GM19372 (cell line): ENCODE measurements around the gene EPB41L3.
"Not testable (repeated sequence)": the region's sequence is repeated elsewhere in the genome, so short reads cannot be mapped to it uniquely, and the experiment has no call there.

Source experiments
- ATAC-seq: cut with Tn5 transposase; IDR thresholded peaks from one replicate; pipeline ENCODE4 v1.9.1; 2021; ENCODE audit warnings: mild to moderate bottlenecking, low read depth, moderate library complexity; ENCODE audit not compliant: unreplicated experiment

The EPB41L3 gene

DNA sequence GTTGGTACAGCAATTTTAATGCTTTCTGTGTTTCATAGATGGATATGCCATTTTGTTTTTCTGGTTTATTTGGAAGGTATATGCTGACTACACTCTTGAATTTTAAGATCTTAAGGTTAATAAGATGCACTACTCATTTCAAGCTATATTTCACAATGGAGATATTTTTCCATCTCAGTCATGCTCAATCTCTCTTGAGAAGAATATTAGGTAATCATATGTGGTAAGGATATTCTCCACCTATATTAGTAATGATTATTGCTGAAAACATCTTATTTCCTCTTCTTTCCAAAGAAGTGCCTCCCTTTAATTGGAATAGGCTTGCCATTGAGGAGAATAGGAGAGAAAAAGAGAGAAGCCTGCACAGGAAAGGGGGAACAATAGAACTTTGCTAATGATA, 40.1 kb downstream of the EPB41L3 start:
- no peak for ATAC-seq

DNA sequence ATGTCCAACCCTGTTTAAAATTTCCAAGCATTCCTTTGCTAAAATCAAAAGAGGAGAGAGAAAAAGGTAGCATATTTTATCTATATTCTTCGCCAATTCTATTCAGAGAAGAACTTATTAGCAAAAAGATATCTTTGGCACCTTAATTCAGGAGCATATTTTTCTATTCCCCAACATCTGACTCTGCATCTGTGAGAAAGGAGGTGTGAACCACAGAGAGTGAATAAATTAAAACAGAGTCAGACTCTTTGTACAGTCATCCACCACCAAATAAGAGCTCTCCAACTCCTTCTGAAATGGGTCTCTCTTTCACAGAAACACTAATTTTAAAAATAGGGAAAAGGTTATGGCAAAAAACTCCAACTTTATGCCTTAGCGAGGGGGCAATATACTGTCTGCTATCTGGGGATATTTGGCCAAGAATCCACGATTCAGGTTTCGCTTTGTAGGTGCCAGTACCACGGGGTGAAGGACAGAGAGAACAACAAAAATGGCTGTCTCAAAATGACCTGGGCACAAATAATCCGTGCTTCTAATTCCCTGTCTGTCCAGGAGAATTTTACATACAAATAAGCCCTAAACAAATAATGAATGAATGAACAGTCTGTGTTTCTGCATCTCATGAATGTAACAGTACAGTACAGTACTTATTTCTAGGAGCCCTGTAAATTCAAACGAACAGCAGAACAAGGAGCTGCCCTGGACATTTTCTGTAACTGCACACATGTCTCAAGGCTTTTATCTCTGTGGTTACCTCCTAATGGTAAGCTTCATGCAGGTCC, 43.4 kb downstream of the EPB41L3 start:
- ATAC-seq: no peak

DNA sequence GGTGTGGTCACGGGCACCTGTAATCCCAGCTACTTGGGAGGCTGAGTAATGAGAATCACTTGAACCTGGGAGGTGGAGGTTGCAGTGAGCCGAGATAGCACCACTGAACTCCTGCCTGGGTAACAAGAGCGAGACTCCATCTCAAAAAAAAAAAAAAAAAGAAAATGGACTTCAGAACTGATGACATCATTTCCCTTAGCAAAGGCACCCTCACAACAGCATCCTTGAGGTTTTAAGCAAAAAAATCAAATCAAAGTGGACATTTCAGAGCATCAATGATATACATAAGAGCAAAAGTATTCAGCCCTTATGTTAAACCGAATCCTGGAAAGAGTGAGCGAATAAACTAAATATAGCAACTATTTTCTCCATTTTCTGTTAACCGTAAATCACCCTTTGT, 45.3 kb downstream of the EPB41L3 start:
- ATAC-seq: no peak

DNA sequence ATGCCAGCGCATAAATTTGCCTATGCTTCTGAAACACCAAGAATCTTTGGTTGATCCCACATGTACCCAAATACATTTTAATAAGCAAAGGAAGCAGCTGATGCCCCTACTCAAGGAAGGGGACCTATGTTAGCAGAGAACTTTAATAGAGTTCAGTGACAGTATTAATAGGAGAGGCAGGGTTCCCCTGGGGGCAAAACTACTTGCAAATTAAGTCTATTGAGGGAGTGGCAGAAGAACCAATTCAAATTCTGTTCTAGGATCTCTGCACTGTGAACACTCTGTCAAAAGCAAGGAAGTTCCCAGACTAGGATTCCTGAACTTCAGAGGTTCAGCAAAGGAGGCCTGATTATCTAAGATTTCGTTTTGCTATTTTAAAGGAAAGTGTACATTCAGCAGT, 47.5 kb downstream of the EPB41L3 start:
- no peak for ATAC-seq

DNA sequence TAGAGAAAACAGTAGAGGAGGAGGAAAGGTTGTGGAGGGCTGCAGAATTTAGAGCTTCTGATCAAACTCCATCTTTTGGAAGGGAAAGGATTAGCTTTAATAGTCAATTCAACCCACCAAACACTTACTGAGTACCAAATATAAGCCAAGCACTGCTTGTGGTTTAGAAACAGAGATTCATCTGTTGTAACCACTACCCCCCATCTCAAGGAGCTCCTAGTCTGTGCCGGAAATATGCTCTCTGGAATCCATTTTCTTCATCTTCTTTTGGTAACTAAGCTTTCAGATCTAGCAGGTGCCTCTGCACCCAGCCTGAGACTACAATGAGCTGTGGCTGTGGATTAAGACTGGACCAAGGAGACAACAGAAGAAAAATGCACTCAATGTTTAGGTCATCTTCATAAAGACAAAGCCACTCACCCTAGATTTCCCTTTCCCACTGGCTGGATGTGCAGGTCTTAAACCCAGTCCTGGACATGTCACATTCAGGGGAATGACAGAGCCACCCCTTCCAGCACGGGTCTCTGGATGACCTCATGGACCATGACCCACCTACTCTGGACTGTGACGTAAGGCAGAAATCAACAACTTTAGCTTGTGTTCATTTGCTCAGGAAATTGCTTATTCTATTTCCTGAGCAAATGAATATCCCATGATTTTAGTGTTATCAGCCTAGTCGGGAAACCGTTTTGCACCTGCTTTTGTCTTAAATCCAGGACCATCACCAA, 52.9 kb downstream of the EPB41L3 start:
- ATAC-seq: no peak

DNA sequence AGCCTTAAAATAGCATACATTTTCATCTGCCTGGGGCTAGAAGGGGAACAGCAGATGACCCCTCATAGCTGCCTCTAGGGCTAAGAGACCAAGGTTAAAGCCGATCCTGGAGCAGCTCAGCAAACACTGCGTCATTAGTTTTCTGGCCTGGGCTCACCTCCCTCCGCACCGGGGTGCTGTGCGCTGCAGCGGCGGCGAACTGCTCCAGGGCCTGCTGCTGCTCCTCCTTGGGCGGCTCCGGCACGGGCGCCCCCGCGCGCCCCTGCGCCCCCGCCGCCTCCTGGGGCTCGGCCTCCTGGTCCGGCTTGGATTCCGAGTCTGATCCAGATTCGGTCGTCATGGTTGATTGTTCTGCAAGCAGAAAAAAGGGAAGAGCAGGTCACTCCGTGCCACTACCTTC, 55.0 kb downstream of the EPB41L3 start:
- no peak for ATAC-seq

DNA sequence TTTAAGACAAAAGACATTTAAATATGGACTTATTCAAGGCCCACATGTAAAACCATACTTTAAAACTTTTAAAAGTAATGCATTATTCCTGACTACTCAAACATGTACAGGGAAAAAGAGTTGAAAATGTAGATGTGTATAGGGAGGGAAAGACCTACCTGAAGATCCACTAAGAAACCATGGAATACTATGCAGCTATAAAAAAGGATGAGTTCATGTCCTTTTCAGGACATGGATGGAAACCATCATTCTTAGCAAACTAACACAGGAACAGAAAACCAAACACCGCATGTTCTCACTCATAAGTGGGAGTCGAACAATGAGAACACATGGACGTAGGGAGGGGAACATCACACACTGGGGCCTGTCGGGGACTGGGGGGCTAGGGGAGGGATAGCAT, 55.8 kb downstream of the EPB41L3 start:
- ATAC-seq: not testable (repeated sequence)

DNA sequence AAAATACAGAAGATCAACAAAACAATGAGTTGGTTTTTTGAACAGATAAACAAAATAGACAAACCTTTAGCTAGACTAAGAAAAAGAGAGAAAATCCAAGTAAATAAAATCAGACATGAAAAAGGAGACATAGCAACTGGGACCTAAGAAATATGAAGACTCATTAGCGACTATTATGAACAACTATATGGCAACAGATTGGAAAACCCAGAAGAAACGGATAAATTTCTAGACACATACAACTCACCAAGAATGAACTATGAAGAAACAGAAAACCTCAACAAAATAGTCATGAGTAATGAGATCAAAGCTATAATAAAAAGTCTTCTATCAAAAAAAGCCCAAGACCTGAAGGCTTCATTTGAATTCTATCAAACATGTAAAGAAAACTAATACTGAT, 59.3 kb downstream of the EPB41L3 start:
- no peak for ATAC-seq

DNA sequence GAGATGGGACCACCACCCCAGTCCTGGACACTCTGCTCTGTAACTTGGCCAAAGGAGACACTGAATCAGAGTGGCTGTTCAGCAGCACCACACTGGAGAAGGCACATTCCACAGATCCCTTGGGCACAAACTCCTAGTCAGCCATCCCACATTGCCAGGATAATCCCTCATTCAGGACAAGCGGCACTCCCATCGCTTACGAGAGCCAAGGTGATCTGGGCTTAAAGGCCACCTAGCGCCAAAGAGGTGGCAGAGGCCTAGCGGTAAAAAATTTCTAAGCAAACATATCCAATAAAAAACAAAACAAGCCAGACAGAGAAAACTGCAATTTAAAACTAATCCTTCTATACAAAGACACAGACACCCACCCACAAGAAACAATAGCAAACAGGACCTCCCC, 62.2 kb downstream of the EPB41L3 start:
- ATAC-seq: no peak

DNA sequence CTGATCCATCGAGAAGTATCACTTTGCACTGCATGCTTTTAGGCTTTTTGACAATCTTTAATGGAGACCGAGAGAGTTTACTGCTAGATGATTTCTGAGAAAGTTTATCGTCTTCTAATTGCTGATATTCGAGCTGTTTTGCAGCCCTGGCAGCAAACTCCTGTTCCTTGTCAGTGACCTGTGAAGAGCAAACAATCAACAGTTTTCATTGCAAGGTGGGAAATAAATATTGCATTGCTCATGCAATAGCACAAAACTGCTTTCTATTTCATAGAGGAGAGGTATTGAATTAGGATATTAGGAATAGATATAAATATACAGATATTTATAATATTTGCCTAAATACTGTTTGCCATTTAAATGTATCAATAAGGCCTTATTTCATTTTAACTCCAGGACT, 65.5 kb downstream of the EPB41L3 start:
- no peak for ATAC-seq

DNA sequence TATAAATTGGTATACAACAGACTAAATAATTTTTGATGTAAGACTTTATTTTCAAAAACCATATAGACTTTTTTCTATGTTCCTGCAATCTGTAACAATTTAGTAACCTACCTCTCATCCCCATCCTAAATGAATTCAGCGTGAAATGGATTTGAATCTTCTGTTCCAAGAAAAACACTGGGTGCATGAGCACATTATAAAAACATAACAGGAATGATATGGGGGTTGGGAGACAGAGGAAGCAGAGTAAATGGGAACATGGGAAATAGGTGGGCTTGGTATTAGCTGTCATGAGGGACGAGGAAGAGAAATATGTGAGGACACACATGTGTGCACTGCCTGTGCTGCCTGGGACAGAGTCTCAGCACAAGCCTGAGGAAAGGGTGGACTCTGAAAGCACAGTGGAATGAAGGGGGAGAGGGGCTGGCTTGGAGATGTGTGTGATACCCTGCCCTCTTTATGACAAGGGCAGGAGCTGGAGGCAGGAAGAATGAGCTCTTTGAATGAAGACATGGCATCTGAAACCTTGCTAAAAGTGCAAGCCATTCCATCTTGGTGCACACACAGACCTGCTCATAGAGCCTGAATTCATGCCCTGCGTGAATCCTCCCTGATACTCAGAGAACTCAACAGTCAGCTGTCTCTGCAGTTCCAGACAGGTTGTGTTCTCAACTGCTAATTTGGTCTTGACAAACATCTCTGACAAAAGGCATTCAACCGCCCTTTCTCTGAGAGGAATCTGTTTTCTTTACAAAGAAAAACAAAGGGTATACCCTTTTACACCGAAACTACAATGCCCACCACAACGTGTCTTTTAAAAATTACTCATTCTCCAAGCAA, 66.6 kb downstream of the EPB41L3 start:
- no peak for ATAC-seq

DNA sequence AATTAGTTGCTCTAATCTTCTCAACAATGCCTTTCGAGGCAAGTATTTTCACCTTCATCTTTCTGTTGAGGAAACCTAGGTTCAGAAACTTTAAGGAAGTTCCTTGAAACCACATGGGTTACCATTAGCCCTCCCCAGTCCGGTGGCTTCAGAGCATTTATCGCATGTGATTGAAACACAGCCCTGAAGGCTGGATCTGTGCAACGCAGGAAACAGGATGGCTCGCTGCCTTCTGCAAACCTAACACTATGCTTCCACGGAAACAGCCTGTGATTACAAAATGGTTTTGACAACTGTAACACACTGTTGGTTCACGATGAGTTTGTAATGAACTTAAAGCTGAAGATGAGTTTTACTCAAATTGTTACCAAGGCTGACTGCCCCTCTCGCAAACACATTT, 68.5 kb downstream of the EPB41L3 start:
- ATAC-seq: no peak

DNA sequence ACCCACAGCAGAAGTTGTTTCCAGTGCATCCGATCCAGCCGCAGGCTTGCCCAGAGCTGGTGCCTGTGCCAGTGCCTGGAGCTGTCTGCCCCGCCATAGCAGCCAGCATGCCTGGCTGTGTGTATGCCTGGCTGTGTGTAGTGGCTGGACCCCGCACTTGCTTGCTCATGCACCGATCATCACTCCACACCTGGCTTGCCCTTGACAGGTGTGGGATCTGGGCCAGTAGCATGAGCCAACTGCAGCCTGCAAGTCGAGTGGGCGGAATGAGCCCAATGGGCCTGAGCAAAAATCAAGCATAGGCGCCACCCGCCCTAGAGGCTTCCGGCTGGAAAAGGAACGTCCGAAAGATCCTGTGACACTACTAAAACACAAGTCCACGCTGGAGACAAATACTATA, 74.5 kb downstream of the EPB41L3 start:
- ATAC-seq: no peak

DNA sequence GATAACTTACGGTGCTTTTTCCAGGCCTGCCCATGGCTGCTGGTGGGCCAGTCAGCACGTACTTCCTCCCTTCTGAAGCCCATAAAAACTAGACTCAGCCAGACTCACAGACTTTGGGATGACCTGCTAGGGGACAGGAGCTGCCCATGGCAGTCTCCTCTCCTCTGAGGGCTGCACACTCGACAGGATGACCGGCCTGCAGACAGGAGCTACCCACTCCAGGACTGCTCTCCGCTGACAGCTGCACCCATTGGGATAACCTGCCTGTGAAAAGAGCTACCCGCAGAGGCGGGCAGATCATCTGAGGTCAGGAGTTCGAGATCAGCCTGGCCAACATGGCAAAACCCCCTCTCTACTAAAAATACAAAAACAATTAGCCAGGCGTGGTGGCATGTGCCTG, 75.4 kb downstream of the EPB41L3 start:
- ATAC-seq: no peak

DNA sequence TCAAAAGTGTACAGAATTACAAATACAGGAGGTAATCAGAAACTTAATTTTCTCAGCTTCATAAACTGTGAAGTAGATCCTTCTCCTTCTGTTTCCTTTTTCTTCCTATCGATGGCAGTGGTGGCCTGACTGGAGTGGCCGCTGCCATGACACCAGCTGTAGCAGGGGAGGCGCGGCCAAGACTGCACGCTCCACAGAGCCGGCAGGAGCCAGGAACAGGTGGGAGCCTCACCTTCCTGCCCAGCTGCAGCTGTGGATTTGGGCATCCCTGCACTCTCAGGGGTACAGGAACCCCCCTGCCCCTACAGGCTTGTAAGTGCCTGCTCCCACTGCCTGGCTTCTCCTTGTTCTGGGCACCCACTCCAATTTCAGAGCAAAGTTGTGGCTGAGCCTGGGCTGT, 76.1 kb downstream of the EPB41L3 start:
- no peak for ATAC-seq

DNA sequence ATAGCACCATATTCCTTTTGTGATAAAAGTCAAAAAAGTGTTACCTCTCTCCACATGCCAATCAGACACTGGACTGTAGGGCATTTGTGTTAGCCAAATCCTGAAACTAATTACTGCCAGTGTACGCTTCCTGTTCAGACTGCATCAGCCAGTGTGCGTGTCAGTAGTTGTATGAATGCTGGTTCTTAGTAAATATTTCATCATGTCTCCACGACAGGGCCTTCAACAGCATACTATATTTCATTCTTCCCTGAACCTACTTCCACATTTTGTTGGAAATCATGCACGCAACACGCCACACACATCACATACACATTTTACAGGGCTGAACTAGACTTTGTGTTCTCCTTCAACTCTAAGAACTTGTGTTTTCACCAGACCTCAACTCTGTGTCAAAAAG, 77.5 kb downstream of the EPB41L3 start:
- ATAC-seq: no peak

DNA sequence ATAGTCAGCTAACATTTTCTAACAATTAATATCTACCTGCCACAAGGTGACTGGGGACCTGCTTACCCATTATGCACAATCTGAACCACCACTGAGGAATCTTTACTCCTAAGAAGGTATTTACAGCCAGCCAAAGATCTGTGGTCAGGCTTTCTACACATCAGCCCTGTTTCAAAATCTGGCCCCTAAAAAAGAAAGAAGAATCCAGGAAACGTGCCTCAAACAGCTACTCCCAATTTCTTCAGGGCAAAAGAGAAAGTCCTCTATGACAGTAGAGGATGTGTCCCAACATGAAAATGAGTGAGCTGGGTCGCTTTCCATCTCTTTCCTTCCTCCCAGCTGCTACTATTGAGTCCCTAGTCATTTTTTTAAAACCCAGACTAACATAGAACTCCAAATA, 79.5 kb downstream of the EPB41L3 start:
- ATAC-seq: no peak

DNA sequence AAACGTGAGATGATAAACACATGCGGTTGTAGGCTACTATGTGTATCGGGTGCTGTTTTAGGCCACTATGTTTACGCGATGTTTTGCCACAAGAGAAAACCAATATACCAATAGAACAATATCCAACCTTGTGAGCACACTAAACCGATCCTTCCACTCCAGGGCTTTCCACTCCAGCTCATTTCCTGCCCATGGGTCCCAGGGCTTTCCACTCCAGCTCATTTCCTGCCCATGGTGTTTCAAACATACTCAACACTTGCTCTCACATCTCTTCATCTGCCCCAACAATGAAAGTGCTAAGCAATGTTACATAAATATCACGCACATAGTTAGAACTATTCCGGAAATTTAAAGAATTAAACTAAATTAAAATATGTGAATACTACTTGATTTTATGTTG, 80.0 kb downstream of the EPB41L3 start:
- ATAC-seq: no peak

DNA sequence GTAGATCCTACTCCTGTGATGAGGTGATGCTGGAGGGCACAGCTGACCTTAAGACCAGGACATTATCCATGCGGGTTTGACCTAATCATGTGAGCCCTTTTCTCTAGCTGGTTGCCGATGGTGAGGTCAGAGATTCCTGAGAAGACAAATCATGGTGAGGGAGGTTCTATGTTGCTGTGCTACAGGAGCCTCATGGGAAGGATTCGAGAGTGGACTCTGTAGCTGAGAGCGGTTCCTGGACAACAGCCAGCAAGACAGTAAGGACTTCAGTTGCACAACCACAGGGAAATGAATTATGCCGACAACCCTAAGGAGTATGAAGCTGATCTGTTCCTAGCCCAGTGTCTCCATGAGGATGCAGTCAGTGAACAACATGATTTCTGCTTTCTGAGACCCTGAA, 80.4 kb downstream of the EPB41L3 start:
- ATAC-seq: no peak

DNA sequence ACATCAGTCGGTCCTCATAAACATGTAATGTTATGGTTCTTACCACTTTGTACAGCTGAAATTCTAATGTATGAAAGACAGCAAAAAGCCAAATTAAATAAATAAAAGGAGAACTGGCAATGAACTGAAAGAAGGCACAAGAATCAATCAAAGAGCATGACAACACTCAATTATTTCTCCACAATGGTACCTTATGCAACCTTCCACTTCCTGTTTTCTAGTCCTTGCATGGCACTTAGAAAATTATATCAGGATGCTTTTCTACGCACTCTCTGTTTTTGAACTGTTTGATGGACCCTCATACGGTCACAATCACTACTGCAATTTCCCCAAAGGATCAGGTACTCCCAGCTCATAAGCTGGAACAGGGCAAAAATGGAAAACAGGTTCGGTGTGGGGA, 81.6 kb downstream of the EPB41L3 start:
- no peak for ATAC-seq

DNA sequence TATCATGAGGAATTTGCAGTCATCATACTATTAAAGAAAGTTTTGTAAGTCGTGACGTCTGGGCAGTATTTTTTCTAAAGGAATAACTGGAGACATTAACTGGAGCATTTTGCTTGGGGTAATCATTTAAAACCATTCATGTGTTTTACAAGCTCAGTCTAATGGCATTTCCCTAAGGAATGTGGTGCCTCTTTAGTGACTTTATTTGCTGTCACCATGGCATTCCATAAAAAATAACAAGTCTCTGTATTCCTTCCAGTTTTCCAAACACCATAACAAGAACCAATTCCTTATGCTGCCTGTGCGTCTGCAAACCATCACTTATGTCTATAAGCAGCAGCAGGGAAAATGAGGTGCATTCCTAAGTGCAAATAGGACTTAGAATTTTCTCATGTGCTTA, 82.8 kb downstream of the EPB41L3 start:
- ATAC-seq: no peak
